ENCODE measurements around the gene RHOB. TPM values are rescaled to one million over a fixed set of nuclear protein-coding genes. Genes with fewer than 3 reads are reported as not detected.

RHOB gene
- total and polyA plus RNA-seq, 2 of the 13 experiments (the other 11 are each of a cell fraction or from before 2014, with no cell fraction given) = 192 to 268 TPM

GRCh38 chr2:20491739-20492531 lies 45.1 kb downstream of the RHOB start (continued):
- no peak for TF ChIP-seq THRA (CRISPR knock-in tag; IDR thresholded peaks at IDR 0.05; ENCODE audit: borderline replicate concordance)
- TF ChIP-seq BCL6 (CRISPR knock-in tag; IDR thresholded peaks at IDR 0.05) = peak; percentile 50; the same call in 1 of the 2 replicates
- TF ChIP-seq, protein P1, sequence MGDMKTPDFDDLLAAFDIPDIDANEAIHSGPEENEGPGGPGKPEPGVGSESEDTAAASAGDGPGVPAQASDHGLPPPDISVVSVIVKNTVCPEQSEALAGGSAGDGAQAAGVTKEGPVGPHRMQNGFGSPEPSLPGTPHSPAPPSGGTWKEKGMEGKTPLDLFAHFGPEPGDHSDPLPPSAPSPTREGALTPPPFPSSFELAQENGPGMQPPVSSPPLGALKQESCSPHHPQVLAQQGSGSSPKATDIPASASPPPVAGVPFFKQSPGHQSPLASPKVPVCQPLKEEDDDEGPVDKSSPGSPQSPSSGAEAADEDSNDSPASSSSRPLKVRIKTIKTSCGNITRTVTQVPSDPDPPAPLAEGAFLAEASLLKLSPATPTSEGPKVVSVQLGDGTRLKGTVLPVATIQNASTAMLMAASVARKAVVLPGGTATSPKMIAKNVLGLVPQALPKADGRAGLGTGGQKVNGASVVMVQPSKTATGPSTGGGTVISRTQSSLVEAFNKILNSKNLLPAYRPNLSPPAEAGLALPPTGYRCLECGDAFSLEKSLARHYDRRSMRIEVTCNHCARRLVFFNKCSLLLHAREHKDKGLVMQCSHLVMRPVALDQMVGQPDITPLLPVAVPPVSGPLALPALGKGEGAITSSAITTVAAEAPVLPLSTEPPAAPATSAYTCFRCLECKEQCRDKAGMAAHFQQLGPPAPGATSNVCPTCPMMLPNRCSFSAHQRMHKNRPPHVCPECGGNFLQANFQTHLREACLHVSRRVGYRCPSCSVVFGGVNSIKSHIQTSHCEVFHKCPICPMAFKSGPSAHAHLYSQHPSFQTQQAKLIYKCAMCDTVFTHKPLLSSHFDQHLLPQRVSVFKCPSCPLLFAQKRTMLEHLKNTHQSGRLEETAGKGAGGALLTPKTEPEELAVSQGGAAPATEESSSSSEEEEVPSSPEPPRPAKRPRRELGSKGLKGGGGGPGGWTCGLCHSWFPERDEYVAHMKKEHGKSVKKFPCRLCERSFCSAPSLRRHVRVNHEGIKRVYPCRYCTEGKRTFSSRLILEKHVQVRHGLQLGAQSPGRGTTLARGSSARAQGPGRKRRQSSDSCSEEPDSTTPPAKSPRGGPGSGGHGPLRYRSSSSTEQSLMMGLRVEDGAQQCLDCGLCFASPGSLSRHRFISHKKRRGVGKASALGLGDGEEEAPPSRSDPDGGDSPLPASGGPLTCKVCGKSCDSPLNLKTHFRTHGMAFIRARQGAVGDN (CRISPR knock-in tag; IDR thresholded peaks at IDR 0.05) = peak; percentile 71
- TF ChIP-seq HMG20A (CRISPR knock-in tag; IDR thresholded peaks at IDR 0.05; ENCODE audit: borderline replicate concordance) = peak; percentile 53; the same call in 1 of the 2 replicates
- TF ChIP-seq SOX13 (IDR thresholded peaks at IDR 0.05) = no peak
- peak in 1 of 2 experiments; percentile 50; a peak in 2 of 4 replicates for TF ChIP-seq SOX13 (CRISPR knock-in tag; conservative IDR thresholded peaks at IDR 0.05 in 1 of 2, IDR thresholded peaks at IDR 0.05 in 1 of 2)
- no peak for TF ChIP-seq ZNF660 (CRISPR knock-in tag; IDR thresholded peaks at IDR 0.05; ENCODE audit: borderline replicate concordance, low read depth)
- TF ChIP-seq FOXA3 (CRISPR knock-in tag; IDR thresholded peaks at IDR 0.05) = peak; percentile 9; the same call in 1 of the 2 replicates
- TF ChIP-seq, protein P2, sequence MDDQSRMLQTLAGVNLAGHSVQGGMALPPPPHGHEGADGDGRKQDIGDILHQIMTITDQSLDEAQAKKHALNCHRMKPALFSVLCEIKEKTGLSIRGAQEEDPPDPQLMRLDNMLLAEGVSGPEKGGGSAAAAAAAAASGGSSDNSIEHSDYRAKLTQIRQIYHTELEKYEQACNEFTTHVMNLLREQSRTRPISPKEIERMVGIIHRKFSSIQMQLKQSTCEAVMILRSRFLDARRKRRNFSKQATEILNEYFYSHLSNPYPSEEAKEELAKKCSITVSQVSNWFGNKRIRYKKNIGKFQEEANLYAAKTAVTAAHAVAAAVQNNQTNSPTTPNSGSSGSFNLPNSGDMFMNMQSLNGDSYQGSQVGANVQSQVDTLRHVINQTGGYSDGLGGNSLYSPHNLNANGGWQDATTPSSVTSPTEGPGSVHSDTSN (CRISPR knock-in tag; IDR thresholded peaks at IDR 0.05; ENCODE audit: borderline replicate concordance) = no peak
- TF ChIP-seq, protein P3, sequence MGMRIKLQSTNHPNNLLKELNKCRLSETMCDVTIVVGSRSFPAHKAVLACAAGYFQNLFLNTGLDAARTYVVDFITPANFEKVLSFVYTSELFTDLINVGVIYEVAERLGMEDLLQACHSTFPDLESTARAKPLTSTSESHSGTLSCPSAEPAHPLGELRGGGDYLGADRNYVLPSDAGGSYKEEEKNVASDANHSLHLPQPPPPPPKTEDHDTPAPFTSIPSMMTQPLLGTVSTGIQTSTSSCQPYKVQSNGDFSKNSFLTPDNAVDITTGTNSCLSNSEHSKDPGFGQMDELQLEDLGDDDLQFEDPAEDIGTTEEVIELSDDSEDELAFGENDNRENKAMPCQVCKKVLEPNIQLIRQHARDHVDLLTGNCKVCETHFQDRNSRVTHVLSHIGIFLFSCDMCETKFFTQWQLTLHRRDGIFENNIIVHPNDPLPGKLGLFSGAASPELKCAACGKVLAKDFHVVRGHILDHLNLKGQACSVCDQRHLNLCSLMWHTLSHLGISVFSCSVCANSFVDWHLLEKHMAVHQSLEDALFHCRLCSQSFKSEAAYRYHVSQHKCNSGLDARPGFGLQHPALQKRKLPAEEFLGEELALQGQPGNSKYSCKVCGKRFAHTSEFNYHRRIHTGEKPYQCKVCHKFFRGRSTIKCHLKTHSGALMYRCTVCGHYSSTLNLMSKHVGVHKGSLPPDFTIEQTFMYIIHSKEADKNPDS (CRISPR knock-in tag; IDR thresholded peaks at IDR 0.05) = no peak
- TF ChIP-seq SKI (IDR thresholded peaks at IDR 0.05; ENCODE audit: partially characterized antibody) = peak; percentile 10
- TF ChIP-seq MXD3 (CRISPR knock-in tag; IDR thresholded peaks at IDR 0.05) = 0 out of 2 replicates have a peak, but pooled peaks have one; percentile 24
- no peak for TF ChIP-seq MTF1 (CRISPR knock-in tag; IDR thresholded peaks at IDR 0.05)
- TF ChIP-seq, protein P4, sequence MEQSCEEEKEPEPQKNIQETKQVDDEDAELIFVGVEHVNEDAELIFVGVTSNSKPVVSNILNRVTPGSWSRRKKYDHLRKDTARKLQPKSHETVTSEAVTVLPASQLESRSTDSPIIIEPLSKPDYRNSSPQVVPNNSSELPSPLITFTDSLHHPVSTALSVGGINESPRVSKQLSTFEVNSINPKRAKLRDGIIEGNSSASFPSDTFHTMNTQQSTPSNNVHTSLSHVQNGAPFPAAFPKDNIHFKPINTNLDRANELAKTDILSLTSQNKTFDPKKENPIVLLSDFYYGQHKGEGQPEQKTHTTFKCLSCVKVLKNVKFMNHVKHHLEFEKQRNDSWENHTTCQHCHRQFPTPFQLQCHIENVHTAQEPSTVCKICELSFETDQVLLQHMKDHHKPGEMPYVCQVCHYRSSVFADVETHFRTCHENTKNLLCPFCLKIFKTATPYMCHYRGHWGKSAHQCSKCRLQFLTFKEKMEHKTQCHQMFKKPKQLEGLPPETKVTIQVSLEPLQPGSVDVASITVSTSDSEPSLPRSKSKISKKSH (CRISPR knock-in tag; IDR thresholded peaks at IDR 0.05; ENCODE audit: borderline replicate concordance) = no peak
- TF ChIP-seq CBX5 (CRISPR knock-in tag; IDR thresholded peaks at IDR 0.05; ENCODE audit: borderline replicate concordance) = no peak
